GM18526 (cell line): ENCODE measurements around the gene KIF21A.

ENCODE experiments used
- POLR2A ChIP-seq: IDR thresholded peaks from 3 replicates; pipeline ENCODE4 v1.6.1; 2011; ENCODE audit not compliant: insufficient read length; ENCODE audit errors: extremely low read depth

Gene KIF21A, protein sequence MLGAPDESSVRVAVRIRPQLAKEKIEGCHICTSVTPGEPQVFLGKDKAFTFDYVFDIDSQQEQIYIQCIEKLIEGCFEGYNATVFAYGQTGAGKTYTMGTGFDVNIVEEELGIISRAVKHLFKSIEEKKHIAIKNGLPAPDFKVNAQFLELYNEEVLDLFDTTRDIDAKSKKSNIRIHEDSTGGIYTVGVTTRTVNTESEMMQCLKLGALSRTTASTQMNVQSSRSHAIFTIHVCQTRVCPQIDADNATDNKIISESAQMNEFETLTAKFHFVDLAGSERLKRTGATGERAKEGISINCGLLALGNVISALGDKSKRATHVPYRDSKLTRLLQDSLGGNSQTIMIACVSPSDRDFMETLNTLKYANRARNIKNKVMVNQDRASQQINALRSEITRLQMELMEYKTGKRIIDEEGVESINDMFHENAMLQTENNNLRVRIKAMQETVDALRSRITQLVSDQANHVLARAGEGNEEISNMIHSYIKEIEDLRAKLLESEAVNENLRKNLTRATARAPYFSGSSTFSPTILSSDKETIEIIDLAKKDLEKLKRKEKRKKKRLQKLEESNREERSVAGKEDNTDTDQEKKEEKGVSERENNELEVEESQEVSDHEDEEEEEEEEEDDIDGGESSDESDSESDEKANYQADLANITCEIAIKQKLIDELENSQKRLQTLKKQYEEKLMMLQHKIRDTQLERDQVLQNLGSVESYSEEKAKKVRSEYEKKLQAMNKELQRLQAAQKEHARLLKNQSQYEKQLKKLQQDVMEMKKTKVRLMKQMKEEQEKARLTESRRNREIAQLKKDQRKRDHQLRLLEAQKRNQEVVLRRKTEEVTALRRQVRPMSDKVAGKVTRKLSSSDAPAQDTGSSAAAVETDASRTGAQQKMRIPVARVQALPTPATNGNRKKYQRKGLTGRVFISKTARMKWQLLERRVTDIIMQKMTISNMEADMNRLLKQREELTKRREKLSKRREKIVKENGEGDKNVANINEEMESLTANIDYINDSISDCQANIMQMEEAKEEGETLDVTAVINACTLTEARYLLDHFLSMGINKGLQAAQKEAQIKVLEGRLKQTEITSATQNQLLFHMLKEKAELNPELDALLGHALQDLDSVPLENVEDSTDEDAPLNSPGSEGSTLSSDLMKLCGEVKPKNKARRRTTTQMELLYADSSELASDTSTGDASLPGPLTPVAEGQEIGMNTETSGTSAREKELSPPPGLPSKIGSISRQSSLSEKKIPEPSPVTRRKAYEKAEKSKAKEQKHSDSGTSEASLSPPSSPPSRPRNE (N-terminal part only)

DNA sequence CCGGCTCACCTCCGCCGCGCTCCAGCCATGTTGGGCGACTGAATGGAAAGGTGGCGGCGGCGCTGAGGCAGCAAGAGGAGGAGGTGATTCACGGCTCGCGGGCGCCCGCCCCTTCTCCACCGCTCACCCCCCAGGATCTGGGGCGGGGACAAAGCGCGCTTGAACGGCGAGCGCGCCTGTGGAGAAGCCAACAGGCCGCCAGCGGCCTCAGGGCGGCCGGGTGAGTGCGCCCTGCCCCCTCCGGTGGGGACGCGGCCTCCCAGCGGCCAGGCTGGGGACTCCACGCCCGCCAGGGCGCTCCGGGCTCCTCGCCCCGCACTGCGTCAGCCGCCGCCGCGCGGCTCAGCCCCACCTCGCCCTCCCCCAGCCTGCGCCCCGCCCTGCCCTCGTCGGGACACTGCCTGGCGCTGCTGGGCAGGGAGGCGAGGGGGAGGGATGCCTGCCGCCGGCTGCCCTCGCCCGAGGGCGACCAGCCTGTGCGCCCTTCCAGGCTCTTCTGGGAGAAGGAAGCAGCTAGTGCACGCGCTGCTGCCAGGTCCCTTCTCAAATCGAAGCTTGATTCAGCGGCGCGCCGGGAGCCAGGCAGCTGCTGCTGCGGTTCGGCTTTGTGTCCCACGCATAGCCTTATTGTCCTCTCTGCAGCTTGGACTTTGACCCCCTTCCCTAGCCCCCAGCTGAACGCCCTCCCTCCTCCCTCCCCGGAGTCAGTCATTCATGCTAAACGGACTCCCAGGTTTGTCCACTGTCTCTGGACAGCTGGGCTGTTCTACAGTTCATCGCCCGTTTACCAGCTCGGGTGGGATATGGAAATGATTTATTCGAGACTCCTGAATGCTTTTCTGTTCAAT is at the start of gene KIF21A:
Gene KIF21A (minus strand): TSS at position 40 of the 848 bp plus-strand sequence. CDS start 150 bp downstream, outside the sequence.
- no peak for TF ChIP-seq POLR2A

DNA sequence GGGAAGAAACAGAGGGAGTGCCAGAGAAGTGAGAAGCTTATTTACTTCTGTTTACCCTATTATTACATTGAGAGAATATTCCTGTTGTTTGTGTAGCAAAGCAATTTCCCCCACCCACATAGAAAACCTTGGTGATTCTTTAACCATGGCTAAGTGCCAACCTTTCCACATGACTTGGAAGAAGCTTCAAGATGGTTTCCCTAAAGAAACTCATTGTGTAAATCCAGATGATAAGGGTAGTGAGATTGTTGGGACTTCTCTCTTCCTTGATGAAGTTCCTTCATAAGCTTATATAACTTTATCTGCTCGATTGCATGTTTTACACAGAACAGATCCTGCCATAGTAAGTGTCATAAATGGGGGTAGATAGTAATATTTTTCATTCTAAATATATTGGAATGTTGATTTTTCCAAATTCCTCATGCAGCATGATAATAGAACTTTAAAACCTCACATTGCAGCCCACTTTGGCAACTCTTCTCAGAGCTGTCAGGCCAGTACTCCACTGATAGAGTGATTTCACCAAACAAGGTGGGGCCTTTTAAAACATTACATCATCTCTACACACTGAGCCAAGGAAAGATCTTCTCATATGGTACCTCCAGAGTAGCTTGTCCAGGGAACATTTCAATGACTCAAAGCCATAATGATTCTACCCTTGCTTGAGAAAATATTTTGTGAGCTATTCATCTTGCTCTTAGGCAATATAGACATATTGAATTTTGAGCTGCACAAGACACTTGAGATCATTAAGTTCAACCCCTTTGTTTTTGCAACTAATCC is 47.8 kb upstream of the KIF21A start:
- no peak for TF ChIP-seq POLR2A

GRCh38 chr12:39483597-39483996 is 40.7 kb upstream of the KIF21A start:
- TF ChIP-seq POLR2A: no peak

GRCh38 chr12:39483042-39483441 is 40.1 kb upstream of the KIF21A start:
- no peak for TF ChIP-seq POLR2A

- TF ChIP-seq POLR2A: no peak
Measured at GRCh38 chr12:39476894-39477293, 34.0 kb upstream of the KIF21A start.

DNA sequence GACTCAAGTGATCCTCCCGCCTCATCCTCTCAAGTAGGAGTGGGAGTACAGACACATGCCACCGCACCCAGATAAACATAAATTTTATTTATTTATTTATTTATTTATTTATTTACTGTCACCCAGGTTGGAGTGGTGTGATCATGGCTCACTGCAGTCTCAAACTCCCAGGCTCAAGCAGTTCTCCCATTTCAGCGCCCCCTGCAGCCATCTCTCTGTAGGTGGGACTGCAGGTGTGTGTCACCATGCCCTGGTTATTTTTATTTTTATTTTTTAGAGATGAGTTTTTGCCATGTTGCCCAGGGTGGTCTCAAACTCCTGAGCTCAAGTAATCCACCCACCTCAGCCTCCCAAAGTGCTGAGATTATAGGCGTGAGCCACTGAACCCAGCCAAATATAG is 33.2 kb upstream of the KIF21A start:
- no peak for TF ChIP-seq POLR2A

- no peak for TF ChIP-seq POLR2A
Measured at GRCh38 chr12:39467432-39467870, 24.5 kb upstream of the KIF21A start.

- TF ChIP-seq POLR2A: no peak
Measured at GRCh38 chr12:39464976-39465695, 22.2 kb upstream of the KIF21A start.

DNA sequence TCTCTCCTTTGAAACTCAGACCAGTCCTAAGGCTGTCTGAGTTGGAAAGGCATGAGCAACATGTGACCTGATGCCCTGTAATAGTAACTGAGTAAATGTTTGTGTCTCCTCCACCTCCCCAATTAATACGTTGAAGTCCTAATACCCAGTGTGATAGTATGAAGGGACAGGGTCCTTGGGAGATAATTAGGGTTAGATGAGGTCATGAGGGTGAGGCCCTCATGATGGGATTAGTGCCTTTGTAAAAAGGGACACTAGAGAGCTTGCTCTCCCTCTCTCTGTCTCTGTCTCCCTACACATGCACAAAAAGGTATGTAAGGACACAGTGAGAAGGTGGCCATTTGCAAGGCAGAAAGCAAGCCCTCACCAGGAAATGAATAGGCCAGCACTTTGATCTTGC is 18.1 kb upstream of the KIF21A start:
- TF ChIP-seq POLR2A: no peak

DNA sequence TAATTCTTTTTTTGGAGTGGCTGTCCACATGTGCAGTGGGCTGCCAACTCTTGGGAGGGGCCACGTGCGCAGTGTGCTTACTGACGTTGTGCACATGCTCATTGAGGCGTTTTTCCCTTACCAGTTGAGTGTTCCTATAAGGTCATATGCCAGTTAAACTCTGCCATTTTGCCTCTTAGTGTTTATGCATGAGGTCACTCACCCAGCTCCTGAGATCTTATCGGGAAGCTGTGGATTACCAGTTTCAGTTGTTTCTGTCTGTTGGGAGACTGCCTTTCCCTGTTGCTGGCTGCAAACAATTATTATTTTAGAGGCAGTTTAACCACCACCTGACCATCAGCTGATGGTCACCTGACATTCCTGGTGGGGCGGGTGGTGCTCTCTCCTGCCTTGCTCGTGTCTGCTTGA is 16.1 kb upstream of the KIF21A start:
- no peak for TF ChIP-seq POLR2A

DNA sequence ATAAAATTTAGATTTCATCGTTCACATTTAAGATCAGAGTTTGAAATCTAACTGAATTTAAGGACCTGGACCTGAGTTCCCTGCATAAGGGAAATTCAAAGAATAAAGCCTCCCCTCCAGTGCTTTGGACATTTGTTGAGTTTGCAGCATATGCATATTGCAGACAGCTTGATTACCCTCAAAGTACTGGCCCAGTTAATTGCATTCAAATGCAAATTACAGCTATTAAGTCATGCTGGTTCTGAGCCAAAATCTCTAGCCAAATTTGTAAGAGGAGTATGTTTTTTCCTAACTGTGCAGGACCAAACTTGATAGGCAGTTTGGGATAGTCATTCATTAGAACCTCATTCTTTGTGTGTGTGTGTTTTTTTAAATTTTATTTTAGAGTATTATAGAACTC is 9.1 kb upstream of the KIF21A start:
- TF ChIP-seq POLR2A: no peak

DNA sequence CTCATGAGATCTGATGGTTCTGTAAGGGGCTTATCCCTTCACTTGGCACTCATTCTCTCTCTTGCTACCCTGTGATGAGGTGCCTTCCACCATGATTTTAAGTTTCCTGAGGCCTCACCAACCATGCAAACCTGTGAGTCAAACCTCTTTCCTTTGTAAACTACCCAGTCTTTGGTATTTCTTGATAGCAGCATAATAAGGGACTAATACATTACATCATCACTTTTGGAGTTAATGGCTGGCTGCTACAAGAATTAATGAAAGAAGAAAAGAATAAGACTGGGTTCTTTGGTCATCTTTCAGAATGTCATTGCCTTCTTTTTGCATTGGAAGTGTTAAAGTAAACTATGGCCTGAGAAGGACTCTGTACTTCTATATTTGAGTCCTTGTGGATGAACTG is 5.1 kb upstream of the KIF21A start:
- TF ChIP-seq POLR2A: no peak

DNA sequence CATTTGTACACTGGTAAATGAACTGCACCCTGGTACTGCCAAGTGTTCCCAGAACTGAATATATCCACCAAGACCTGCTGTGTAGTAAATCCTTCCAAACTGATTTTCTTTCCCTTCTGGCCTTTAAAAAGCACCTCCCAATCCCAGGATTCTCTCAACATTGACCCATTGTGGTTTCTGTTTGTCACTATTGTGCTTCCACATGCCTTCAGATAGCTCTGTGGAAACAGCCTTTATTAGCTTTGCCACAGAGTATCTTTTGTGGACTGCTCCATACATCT is 949 bp upstream of the KIF21A start:
- TF ChIP-seq POLR2A: no peak

DNA sequence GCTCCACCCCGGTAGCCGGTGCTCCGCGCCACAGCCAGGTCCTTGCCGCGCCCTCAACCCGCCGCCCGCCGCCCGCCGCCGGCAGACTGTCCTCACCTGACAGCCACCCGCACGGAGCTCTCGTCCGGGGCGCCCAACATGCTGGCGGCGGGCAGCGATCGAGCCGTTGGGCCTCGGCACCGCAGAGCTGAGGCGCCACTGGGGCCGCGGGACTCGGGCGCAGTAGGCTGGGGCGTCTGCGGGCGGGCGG is 164 bp downstream of the KIF21A start:
- TF ChIP-seq POLR2A: peak; percentile 56
